H1 (cell line): ENCODE measurements around the gene SLC12A6. TPM values are rescaled to one million over a fixed set of nuclear protein-coding genes. Genes with fewer than 3 reads are reported as not detected.

Source experiments
- HDAC6 ChIP-seq: IDR thresholded peaks from one replicate; pipeline ENCODE4 v1.7.1; 2012; ENCODE audit warnings: low read depth, mild to moderate bottlenecking, inconsistent platforms, low read length, moderate library complexity
- polyA plus RNA-seq, 7 experiments: library from polyadenylated mRNA; depleted of rRNA in 3 of 7; stranded (reverse) in 5 of 7; unstranded in 2 of 7; fragments of >200 nt in 5 of 7; fragments of 200-250 nt in 2 of 7; gene quantifications; 1 replicate in 5 of 7; 2 replicates in 1 of 7; 4 replicates in 1 of 7; pipeline versions ENCODE4 v1.2.1 to v1.2.3, GENCODE V29; 2011 to 2013; ENCODE audit warnings: missing spikeins in 2 of 7, mixed read lengths in 2 of 7
- total RNA-seq: library from RNA; stranded (reverse); fragmentation: NEBNext Ultra II Directional; extraction: Animal tissue kit (Norgen Biotek cat#: 25700); gene quantifications from 2 replicates; pipeline ENCODE4 v1.2.1, GENCODE V29; 2021
- TF ChIP-seq, protein P1 (sequence below): fragments of 300-600 bp; sonication (generic); IDR thresholded peaks from 2 replicates; pipeline ENCODE4 v1.7.1; 2012; ENCODE audit warnings: low read length, moderate library complexity, mild to moderate bottlenecking, inconsistent platforms; ENCODE audit not compliant: insufficient replicate concordance

Gene SLC12A6
- total and polyA plus RNA-seq, 2 of the 8 experiments (the other 6 are each of a cell fraction or from before 2014, with no cell fraction given) = 9.2 to 11.1 TPM

DNA sequence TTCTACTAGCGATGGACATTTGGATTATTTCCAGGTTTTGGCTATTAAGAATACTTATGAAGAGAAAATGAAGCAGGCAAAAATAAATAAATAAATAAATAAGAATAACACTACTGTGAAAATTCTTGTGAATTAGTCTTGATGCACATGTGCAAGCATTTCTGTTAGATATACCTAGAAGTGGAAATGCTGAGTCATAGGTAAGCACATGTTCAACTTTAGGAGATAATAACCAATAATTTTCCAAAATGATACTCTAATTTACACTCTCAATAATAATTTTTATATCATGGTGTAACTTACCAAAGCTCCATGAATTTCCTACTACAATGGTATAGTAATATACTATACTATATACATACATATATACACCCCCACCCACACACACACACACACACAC is 89.4 kb downstream of the SLC12A6 start (continued):
- TF ChIP-seq, protein P1, sequence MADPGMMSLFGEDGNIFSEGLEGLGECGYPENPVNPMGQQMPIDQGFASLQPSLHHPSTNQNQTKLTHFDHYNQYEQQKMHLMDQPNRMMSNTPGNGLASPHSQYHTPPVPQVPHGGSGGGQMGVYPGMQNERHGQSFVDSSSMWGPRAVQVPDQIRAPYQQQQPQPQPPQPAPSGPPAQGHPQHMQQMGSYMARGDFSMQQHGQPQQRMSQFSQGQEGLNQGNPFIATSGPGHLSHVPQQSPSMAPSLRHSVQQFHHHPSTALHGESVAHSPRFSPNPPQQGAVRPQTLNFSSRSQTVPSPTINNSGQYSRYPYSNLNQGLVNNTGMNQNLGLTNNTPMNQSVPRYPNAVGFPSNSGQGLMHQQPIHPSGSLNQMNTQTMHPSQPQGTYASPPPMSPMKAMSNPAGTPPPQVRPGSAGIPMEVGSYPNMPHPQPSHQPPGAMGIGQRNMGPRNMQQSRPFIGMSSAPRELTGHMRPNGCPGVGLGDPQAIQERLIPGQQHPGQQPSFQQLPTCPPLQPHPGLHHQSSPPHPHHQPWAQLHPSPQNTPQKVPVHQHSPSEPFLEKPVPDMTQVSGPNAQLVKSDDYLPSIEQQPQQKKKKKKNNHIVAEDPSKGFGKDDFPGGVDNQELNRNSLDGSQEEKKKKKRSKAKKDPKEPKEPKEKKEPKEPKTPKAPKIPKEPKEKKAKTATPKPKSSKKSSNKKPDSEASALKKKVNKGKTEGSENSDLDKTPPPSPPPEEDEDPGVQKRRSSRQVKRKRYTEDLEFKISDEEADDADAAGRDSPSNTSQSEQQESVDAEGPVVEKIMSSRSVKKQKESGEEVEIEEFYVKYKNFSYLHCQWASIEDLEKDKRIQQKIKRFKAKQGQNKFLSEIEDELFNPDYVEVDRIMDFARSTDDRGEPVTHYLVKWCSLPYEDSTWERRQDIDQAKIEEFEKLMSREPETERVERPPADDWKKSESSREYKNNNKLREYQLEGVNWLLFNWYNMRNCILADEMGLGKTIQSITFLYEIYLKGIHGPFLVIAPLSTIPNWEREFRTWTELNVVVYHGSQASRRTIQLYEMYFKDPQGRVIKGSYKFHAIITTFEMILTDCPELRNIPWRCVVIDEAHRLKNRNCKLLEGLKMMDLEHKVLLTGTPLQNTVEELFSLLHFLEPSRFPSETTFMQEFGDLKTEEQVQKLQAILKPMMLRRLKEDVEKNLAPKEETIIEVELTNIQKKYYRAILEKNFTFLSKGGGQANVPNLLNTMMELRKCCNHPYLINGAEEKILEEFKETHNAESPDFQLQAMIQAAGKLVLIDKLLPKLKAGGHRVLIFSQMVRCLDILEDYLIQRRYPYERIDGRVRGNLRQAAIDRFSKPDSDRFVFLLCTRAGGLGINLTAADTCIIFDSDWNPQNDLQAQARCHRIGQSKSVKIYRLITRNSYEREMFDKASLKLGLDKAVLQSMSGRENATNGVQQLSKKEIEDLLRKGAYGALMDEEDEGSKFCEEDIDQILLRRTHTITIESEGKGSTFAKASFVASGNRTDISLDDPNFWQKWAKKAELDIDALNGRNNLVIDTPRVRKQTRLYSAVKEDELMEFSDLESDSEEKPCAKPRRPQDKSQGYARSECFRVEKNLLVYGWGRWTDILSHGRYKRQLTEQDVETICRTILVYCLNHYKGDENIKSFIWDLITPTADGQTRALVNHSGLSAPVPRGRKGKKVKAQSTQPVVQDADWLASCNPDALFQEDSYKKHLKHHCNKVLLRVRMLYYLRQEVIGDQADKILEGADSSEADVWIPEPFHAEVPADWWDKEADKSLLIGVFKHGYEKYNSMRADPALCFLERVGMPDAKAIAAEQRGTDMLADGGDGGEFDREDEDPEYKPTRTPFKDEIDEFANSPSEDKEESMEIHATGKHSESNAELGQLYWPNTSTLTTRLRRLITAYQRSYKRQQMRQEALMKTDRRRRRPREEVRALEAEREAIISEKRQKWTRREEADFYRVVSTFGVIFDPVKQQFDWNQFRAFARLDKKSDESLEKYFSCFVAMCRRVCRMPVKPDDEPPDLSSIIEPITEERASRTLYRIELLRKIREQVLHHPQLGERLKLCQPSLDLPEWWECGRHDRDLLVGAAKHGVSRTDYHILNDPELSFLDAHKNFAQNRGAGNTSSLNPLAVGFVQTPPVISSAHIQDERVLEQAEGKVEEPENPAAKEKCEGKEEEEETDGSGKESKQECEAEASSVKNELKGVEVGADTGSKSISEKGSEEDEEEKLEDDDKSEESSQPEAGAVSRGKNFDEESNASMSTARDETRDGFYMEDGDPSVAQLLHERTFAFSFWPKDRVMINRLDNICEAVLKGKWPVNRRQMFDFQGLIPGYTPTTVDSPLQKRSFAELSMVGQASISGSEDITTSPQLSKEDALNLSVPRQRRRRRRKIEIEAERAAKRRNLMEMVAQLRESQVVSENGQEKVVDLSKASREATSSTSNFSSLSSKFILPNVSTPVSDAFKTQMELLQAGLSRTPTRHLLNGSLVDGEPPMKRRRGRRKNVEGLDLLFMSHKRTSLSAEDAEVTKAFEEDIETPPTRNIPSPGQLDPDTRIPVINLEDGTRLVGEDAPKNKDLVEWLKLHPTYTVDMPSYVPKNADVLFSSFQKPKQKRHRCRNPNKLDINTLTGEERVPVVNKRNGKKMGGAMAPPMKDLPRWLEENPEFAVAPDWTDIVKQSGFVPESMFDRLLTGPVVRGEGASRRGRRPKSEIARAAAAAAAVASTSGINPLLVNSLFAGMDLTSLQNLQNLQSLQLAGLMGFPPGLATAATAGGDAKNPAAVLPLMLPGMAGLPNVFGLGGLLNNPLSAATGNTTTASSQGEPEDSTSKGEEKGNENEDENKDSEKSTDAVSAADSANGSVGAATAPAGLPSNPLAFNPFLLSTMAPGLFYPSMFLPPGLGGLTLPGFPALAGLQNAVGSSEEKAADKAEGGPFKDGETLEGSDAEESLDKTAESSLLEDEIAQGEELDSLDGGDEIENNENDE = no peak
- TF ChIP-seq HDAC6 = no peak
